Mononuclear cell (primary cell): Measurements from ENCODE around the gene AQR. TPM values are rescaled to one million over a fixed set of nuclear protein-coding genes. Genes with fewer than 3 reads are reported as not detected.

Source experiments
- H3K27me3 ChIP-seq: 2 replicates; pipeline ENCODE4 v1.6.0; 2011; ENCODE audit warnings: low read length, control low read depth; ENCODE audit not compliant: insufficient read depth
- H3K4me1 ChIP-seq: 2 replicates; pipeline ENCODE4 v1.5.1; 2011; ENCODE audit warnings: mild to moderate bottlenecking, low read length, control low read depth; ENCODE audit not compliant: insufficient read depth
- H3K4me3 ChIP-seq: 2 replicates; pipeline ENCODE4 v1.5.1; 2011; ENCODE audit warnings: mild to moderate bottlenecking, low read length, moderate library complexity
- H3K9me3 ChIP-seq: 2 replicates; pipeline ENCODE4 v1.5.1; 2011; ENCODE audit warnings: low read depth, mild to moderate bottlenecking, control low read depth, low read length
- total RNA-seq: library from RNA; depleted of rRNA; stranded (reverse); fragments of >200 nt; gene quantifications from one replicate; pipeline ENCODE4 v1.2.3, GENCODE V29; 2012

AQR gene
- total RNA-seq: 38.4 TPM

DNA sequence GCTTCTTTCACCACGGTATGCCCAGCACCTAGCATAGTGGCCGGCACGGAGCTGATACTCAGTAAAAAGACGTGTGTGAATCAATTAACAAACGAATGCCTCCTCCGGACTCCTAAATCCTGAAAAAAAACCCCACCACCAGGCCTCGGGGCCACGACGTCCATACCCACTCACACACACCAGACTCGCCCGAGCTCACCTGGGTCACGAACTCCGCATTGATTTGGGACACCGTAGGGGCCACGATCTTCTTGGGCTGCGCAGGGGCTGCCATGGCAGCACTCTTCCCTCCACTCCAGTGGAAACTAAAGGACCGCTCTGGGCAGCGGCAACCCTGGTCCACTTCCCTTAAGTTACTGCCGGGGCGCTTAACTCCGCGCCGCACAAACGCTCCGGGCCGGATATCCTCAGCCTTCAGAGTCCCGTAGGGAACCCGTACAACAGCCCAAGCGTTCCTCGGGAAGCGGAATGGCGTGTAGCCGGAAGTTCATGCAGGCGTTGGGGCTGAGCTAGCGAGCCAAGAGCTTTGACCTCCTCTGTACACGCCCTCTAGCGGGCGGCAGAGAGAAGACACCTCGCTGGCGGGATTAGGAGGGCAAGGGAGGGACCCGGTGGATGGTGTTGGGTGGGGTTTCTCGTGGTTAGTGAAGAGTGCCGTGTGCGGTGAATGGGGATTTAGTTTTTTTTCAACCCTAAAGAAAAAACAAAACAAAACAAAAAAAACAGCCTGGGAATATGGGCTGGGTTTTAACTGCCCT, at the start of gene AQR:
Gene AQR, minus strand, starts transcription at position 403 of the 758 bp plus-strand sequence. Its CDS starts 129 bp downstream, at position 274.
- peaks cover 28% of the 10 kb centered on the region for H3K4me1 ChIP-seq
- peak within 1 kb of the TSS; percentile 94 for H3K4me3 ChIP-seq
- H3K27me3 ChIP-seq: no peaks in the 10 kb centered on the region
- H3K9me3 ChIP-seq: no peaks in the 10 kb centered on the region

DNA sequence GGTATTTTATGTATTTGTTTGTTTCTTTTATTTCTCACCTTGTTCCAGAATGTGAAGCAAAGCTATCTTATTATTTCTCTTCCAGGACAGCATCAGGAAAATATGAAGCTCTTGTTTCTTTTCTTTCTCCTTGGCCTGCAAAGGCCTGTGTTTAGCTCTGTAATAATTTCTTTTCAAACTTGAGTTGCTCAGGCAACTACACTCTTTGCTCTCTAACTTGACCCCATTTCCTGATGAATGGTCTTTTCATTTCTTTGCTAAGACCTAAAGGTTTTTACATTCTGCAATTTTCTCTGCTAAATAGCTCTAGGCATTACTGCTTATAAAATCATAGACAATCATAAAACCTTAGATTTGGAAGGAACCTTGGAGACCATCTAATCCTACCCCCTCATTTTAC, 44.7 kb upstream of the AQR start:
- no peaks in the 10 kb centered on the region for H3K4me1 ChIP-seq
- no peaks in the 10 kb centered on the region for H3K9me3 ChIP-seq
- no peak overlapping the region for H3K4me3 ChIP-seq
- H3K27me3 ChIP-seq: no peaks in the 10 kb centered on the region

DNA sequence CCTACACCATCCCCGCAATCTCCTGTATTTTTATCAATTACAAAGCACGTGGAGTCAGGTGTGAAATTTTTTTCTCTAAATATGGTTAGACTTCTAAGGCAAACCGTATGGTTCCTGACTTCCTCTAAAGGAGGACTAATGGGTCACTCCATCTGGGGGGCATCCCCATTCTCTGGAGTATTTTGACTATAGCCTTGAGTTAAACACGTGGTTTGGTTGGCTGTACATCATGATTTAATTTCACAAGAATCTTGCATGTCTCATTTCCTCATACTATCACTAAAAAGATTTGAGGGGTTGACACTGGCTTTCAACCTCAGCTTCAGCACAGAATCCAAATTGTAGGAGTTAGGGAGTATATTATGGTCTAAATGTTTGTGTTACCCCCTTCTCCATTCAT, 43.8 kb upstream of the AQR start:
- no peaks in the 10 kb centered on the region for H3K9me3 ChIP-seq
- H3K4me3 ChIP-seq: no peak overlapping the region
- no peaks in the 10 kb centered on the region for H3K4me1 ChIP-seq
- no peaks in the 10 kb centered on the region for H3K27me3 ChIP-seq

DNA sequence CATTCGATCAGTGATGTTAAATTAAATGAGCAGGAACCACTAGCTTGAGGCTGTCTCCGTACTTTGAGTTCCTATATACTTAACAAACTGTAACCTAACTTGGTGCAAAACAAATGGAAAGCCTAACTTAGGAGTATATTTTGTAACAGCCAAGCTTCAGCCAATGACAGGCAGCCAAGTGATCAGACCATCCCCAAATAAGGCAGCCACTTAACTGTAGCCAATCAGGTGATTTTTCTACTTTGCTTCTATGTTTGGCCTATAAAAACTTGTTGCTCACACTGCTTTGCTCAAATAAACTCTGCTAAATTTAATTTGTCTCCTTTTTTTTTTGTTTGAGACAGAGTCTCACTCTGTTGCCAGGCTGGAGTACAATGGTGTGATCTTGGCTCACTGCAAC, 37.9 kb upstream of the AQR start:
- H3K9me3 ChIP-seq: no peaks in the 10 kb centered on the region
- H3K4me1 ChIP-seq: no peaks in the 10 kb centered on the region
- no peak overlapping the region for H3K4me3 ChIP-seq
- no peaks in the 10 kb centered on the region for H3K27me3 ChIP-seq

DNA sequence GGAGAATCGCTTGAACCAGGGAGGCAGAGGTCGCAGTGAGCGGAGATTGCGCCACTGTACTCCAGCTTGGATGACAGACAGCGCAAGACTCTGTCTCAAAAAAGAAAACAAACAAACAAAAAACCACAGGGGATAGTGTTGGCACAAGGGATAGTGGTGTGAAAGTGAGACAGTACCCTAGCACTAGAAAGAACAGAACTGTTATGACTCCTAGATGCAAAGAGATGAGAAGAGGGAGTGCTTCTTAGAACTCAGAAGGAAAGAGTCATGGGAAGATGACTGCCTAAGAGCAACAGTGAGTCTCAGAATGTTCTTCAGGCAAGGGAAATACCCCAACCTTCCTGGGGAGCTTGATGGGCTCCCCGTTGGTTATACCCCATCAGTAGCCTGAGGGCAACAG, 36.4 kb upstream of the AQR start:
- Histone ChIP-seq H3K4me1 (no peaks in the 10 kb centered on the region), H3K4me3 (no peak overlapping the region), H3K27me3 (no peaks in the 10 kb centered on the region), H3K9me3 (no peaks in the 10 kb centered on the region)

DNA sequence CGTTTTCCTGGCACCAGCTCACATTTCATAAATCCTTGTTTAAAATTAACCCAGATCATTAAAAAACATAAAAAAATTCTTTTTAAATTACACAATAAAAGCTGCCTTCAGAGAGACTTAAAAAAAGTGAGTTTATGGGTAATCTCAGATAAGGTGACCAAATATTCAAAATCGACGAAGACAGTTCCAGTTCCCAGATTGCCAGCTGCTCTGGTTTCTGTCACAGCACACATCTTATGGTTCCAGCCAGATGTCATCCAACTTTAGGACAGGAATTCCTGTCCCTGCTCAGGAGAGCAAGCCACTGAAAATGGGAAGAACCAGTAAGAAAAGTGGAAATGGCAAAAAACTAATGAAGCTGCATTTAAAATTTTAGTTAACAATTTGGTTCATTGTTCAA, 34.4 kb upstream of the AQR start:
- Histone ChIP-seq H3K27me3 (no peaks in the 10 kb centered on the region), H3K4me1 (peaks cover 5% of the 10 kb centered on the region), H3K4me3 (no peak overlapping the region), H3K9me3 (no peaks in the 10 kb centered on the region)

DNA sequence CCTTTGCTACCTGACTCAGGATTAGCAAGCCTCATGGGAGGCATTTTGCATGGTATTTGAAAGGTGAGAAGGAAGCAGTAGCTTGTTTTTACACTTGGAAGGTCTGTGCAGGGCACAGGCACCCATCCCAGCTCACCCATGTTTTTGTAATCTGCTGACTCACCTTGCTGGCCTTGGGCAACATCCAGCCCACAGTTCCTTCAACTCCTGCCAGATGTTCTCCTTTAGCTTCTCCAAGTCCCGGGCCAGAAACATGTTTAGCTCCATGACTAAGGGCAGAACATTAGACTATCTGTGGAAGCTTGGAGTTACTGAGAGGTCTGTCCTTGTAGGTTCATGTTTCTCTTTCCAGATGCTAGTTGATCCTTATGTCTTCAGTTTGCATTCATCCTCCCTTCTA, 31.0 kb upstream of the AQR start:
- peaks cover 5% of the 10 kb centered on the region for H3K4me1 ChIP-seq
- no peaks in the 10 kb centered on the region for H3K27me3 ChIP-seq
- no peak overlapping the region for H3K4me3 ChIP-seq
- H3K9me3 ChIP-seq: no peaks in the 10 kb centered on the region

DNA sequence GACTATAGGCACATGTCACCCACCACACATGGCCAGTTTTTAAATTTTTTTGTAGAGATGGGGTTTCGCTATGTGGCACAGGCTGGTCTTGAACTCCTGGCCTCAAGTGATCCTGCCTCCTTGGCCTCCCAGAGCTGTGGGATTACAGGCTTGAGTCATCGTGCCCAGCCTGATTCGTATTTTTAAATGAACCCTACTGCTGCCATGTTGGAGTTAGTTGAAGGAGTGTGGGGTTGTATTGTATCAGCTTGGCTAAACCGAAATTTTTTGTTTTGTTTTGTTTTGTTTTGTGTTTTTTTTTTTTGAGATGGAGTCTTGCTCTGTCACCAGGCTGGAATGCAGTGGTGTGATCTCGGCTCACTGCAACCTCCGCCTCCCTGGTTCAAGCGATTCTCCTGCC, 30.4 kb upstream of the AQR start:
- Histone ChIP-seq H3K27me3 (no peaks in the 10 kb centered on the region), H3K4me1 (peaks cover 5% of the 10 kb centered on the region), H3K4me3 (no peak overlapping the region), H3K9me3 (no peaks in the 10 kb centered on the region)

DNA sequence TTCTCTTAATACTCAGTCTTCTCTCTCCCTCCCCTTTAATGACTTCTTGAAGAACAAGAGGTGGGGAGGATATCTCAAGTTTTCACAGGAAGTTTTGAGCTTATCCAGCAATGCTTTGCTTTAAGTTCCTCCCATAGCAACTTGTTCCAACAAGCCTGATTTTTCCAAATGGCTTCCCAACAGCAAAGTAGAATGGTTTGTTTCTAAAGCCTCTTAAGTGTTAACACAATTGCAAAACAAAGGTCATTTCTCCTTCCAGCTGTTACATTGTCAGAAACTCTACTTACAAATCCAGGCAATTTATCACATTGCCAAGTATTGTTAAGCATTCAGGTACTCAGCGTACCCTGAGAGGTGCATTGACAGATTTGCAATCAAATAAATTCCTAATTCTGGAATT, 25.4 kb upstream of the AQR start:
- Histone ChIP-seq H3K27me3 (no peaks in the 10 kb centered on the region), H3K9me3 (no peaks in the 10 kb centered on the region), H3K4me1 (no peaks in the 10 kb centered on the region), H3K4me3 (no peak overlapping the region)

DNA sequence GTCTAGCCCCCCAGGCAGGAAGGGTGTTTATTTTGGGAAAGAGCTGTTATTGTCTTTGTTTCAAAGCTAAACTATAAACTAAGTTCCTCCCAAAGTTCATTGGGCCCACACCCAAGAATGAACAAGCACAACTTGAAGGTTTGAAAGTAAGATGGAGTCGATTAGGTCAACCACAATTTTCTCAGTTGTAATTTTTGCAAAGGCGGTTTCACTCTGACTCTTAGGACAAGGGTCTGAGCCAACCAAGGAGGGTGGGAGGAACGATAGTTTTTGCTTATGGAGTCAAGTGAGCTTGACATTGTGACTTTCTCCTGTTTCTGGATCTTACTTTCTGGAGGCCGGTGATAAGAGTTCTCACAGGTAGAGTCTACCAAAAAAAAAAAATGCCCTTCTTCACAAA, 24.3 kb upstream of the AQR start:
- H3K4me1 ChIP-seq: peaks cover 5% of the 10 kb centered on the region

DNA sequence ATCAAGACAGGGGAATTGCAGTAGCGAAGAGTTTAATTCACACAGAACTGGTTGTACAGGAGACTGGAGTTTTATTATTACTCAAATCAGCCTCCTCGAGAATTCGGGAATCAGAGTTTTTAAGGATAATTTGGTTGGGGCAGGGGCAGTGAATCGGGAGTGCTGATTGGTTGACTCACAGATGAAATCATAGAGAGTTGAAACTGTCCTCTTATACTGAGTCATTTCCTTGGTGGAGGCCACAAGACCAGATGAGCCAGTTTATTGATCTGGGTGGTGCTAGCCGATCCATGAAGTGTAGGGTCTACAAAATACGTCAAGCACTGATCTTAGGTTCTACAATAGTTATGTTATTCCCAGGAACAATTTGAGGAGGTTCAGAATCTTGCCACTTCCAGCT, 23.9 kb upstream of the AQR start:
- Histone ChIP-seq H3K27me3 (no peaks in the 10 kb centered on the region), H3K4me1 (peaks cover 5% of the 10 kb centered on the region), H3K9me3 (no peaks in the 10 kb centered on the region), H3K4me3 (no peak overlapping the region)

More for the DNA sequence above, 24.3 kb upstream of the AQR start:
- Histone ChIP-seq H3K4me3 (no peak overlapping the region), H3K9me3 (no peaks in the 10 kb centered on the region), H3K27me3 (no peaks in the 10 kb centered on the region)

DNA sequence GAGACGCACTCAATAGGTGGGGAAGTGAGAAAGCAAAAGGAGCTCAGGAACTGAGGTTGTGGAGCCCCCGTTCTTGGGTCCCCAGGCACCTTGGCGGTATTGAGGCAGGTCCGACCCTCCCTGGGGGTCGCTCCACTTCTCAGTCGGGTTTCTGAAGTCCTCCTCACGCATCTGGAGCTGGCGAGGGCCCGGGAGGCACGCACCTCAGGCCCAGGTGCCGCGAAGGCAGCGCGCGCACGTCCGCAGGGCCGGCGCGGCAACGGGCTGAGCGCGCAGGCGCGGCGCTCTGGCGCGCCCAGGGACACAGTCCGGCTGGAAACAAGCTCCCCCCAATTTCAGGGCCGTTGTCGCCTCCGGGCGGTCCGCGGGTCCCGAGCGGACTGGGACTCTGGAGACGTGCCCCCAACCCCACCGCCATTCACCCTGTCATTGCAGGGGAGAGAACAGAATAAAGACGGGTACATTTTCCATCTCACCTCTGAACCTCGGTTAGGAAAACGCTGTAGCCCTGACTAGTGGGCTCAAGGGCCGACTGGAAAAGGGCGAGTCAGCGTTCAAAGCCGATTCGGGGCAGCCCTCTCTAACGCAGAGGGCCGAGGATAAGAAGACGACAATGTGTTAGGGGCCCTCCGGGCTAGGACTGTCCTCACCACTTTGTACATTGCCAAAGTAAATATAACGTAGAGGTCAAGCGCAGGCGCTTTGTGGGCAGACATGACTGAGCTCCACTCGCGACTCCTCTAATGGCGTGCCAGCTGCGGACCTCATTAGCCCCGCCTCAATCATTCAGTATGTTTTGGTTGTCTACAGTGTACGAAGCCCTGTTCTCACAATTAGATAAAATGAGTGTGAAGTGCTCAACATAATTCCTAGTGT, 18.7 kb upstream of the AQR start, which contains the start of gene ZNF770:
Gene ZNF770, minus strand, starts transcription at position 261 of the 876 bp plus-strand sequence. CDS start 4,853 bp downstream, outside the sequence.
- no peaks in the 10 kb centered on the region for H3K27me3 ChIP-seq
- H3K4me1 ChIP-seq: peaks cover 38% of the 10 kb centered on the region

DNA sequence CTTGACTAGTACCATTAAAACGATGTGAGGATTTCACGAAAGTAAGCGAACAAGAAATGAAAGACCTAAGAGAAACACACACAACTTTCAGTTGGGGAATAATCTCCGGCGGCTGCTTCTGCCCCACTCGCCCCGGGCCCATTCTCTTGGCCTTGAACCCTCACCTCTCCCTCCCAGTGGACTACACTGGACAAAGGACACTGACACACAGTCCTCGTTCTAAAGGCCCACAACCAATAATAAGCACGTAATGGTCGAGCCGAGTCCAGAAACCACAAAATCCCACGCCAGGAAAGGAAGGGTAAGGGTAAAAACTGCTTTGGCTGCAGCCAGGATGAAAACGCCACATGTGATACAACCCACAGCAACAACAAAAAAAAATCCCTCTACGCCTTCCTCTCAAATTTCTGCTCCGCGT, 18.1 kb upstream of the AQR start:
- Histone ChIP-seq H3K27me3 (no peaks in the 10 kb centered on the region), H3K4me3 (peak overlapping the region; percentile 82), H3K9me3 (no peaks in the 10 kb centered on the region), H3K4me1 (peaks cover 38% of the 10 kb centered on the region)

More for the DNA sequence above, 18.7 kb upstream of the AQR start, which contains the start of gene ZNF770:
- peak within 1 kb of the TSS; percentile 82 for H3K4me3 ChIP-seq
- no peaks in the 10 kb centered on the region for H3K9me3 ChIP-seq

DNA sequence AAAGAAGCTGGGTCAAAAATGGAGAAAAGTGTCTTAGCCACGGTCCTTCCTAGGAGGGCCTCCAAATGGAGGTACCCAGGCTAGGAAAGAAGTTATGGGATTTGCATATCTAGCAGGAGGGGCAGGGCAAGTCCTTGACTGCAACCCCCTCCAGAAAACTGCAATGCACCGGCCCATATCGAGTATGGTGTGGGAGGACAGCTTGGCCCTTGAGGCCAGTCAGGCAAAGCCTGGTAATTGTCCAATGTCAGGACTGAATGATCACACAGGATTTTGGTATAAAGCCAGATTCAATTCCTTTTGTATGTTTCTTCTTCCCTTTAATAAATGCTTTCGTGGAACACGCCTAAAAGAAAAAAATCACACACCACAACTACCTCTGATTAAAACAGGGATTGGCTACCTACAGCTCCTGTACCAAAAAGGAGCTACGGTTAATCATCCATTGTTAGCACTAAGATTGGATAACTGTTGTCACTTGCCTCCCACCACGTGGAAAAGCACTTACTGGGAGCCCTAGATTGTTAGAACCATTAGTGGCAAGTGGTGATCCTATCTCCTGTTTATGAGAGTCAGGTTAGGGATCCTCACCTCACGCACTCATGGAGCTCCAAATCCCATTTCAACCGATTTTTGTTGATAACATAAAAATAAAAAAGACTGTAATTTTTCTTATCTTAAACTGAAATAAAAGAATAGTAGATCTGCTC, 17.4 kb upstream of the AQR start:
- Histone ChIP-seq H3K9me3 (no peaks in the 10 kb centered on the region), H3K27me3 (no peaks in the 10 kb centered on the region), H3K4me3 (peak overlapping the region; percentile 82), H3K4me1 (peaks cover 38% of the 10 kb centered on the region)

DNA sequence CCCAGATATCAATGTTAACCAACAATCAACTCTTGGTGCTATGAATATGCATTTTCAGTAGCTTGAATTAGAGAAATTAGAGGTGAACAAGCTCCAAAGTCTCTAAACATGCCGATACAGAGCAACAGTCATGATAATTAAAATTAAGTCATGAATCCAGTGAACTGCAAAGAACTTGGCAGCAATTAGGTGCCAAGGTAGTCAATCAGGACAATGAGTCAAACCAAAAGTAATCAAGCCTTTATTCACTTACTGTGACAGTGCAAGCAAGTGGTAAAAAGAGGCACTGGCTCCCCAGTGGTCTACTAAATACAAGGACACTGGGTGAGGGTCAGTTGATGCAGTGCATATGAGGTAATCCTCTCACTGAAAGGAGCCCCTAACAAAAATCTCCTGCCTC, 16.8 kb upstream of the AQR start:
- H3K9me3 ChIP-seq: no peaks in the 10 kb centered on the region
- H3K4me3 ChIP-seq: peak overlapping the region; percentile 82
- H3K27me3 ChIP-seq: no peaks in the 10 kb centered on the region

More for the DNA sequence above, 16.8 kb upstream of the AQR start:
- peaks cover 38% of the 10 kb centered on the region for H3K4me1 ChIP-seq
